ENCODE data around the gene WASHC3. TPM values are rescaled to one million over a fixed set of nuclear protein-coding genes. Genes with fewer than 3 reads are reported as not detected.

WASHC3 gene
- total RNA-seq, 2 donors from 2014 or later = 18.5 to 32.7 TPM

- Histone ChIP-seq H3K4me1 (no peaks in the 10 kb centered on the region), H3K36me3 (replicated peaks in 1 of 2; ENCODE audit: insufficient read depth in 1 of 2, low read depth in 2 of 2) (no peaks in the 10 kb centered on the region), H3K9me3 (no peaks in the 10 kb centered on the region), H3K4me3 (no peak overlapping the region), H3K27me3 (no peaks in the 10 kb centered on the region), H3K27ac (no peak overlapping the region)
- intact Hi-C loops (cut with DNase I) = no loop called here
- no peak for ATAC-seq
- 68 to 73% methylated on average over 3 of the region's 3 CpGs for WGBS, 2 donors
- DNase-seq = no peak
- TF ChIP-seq POLR2A (IDR thresholded peaks at IDR 0.05) (no peak), CTCF (IDR thresholded peaks at IDR 0.05) (no peak)
These were observed 7.9 kb upstream of the WASHC3 start for GRCh38 chr12:102069707-102070106.

GRCh38 chr12:102067574-102068258 lies 5.9 kb upstream of the WASHC3 start:
- Histone ChIP-seq H3K9me3 (no peaks in the 10 kb centered on the region), H3K27ac (no peak overlapping the region), H3K27me3 (no peaks in the 10 kb centered on the region), H3K4me1 (no peaks in the 10 kb centered on the region), H3K36me3 (replicated peaks in 1 of 2; ENCODE audit: insufficient read depth in 1 of 2, low read depth in 2 of 2) (no peaks in the 10 kb centered on the region), H3K4me3 (no peak overlapping the region)
- TF ChIP-seq POLR2A (IDR thresholded peaks at IDR 0.05) = no peak
- TF ChIP-seq CTCF (IDR thresholded peaks at IDR 0.05) = no peak
- 56 to 61% methylated on average over 5 of the region's 5 CpGs for WGBS, 2 donors
- intact Hi-C loops (cut with DNase I) = no loop called here
- ATAC-seq = no peak
- DNase-seq = no peak

GRCh38 chr12:102064476-102064875 lies 2.7 kb upstream of the WASHC3 start:
- Histone ChIP-seq H3K27me3 (no peaks in the 10 kb centered on the region), H3K4me3 (no peak overlapping the region), H3K9me3 (no peaks in the 10 kb centered on the region), H3K36me3 (replicated peaks in 1 of 2; ENCODE audit: insufficient read depth in 1 of 2, low read depth in 2 of 2) (no peaks in the 10 kb centered on the region), H3K4me1 (no peaks in the 10 kb centered on the region), H3K27ac (no peak overlapping the region)
- DNase-seq = no peak
- ATAC-seq = no peak
- 68 to 86% methylated on average over 1 of the region's 1 CpG for WGBS, 2 donors
- TF ChIP-seq POLR2A (IDR thresholded peaks at IDR 0.05) (no peak), CTCF (IDR thresholded peaks at IDR 0.05) (no peak)
- intact Hi-C loops (cut with DNase I) = no loop called here

- Histone ChIP-seq H3K27ac (no peak overlapping the region), H3K4me1 (no peaks in the 10 kb centered on the region), H3K36me3 (replicated peaks in 1 of 2; ENCODE audit: insufficient read depth in 1 of 2, low read depth in 2 of 2) (no peaks in the 10 kb centered on the region), H3K4me3 (no peak overlapping the region), H3K27me3 (no peaks in the 10 kb centered on the region), H3K9me3 (no peaks in the 10 kb centered on the region)
- WGBS, 2 donors = 90 to 94% methylated on average over 3 of the region's 3 CpGs
- no peak for DNase-seq
- intact Hi-C loops (cut with DNase I) = no loop called here
- TF ChIP-seq POLR2A (IDR thresholded peaks at IDR 0.05) (no peak), CTCF (IDR thresholded peaks at IDR 0.05) (no peak)
- no peak for ATAC-seq
These were observed 1.3 kb upstream of the WASHC3 start for GRCh38 chr12:102063069-102063468.

- 65 to 70% methylated on average over 11 of the region's 11 CpGs for WGBS, 2 donors
- no peak for DNase-seq
- Histone ChIP-seq H3K4me3 (no peak overlapping the region), H3K36me3 (replicated peaks in 1 of 2; ENCODE audit: insufficient read depth in 1 of 2, low read depth in 2 of 2) (no peaks in the 10 kb centered on the region), H3K4me1 (no peaks in the 10 kb centered on the region), H3K27ac (no peak overlapping the region), H3K27me3 (no peaks in the 10 kb centered on the region), H3K9me3 (no peaks in the 10 kb centered on the region)
- no peak for ATAC-seq
- intact Hi-C loops (cut with DNase I) = no loop called here
- TF ChIP-seq CTCF (IDR thresholded peaks at IDR 0.05) (no peak), POLR2A (IDR thresholded peaks at IDR 0.05) (no peak)
These were observed 622 bp upstream of the WASHC3 start for GRCh38 chr12:102062419-102062806.
